Fibroblast of peridontal ligament (primary cell): Measurements from ENCODE around the gene USP24.
"Not testable (repeated sequence)": the region's sequence is repeated elsewhere in the genome, so short reads cannot be mapped to it uniquely, and the experiment has no call there.

Source experiments
- DNase-seq: peaks from one replicate; pipeline ENCODE4 v3.0.0-alpha.2; 2010; ENCODE audit errors: extremely low read depth

USP24 gene

DNA sequence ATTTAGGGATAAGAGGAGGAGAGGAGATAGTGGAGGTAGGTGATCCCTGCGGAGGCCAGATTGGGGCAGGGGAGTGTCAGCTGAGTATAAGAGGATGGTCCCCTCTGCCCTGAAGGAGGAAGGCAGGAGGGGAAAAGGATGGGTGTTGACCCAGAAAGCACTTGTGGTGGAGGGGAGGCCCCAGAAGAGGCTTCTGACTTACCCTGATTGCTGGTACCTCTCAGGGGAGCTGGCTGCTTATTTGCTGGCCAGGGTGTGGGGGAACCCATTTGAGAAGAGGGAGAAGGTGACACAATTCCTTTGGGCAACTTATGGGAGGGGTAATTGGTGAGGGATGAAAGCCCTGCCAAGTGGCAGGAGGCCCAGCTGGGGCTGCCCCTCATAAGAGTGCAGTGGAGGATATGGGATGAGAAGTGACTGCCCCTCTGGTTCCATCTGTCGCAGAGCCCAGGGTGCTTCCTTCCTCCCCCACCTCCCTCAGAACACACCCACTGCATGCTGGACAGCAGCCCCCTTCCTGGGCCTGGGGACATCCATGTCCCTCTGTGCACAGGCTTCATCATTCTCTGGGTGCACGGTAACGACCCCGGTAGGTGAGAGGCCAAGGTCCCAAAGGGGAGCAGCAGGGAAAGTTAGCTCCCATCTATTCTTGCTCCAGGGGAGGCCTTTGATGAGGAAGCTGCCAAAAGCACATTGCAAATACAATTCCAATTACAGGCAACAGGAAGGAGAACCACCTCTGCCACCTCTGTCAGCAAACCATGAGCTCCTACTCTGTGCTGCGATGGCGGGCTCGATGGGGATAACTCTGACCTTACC lies 177.2 kb downstream of the USP24 start:
- DNase-seq, result no peak

DNA sequence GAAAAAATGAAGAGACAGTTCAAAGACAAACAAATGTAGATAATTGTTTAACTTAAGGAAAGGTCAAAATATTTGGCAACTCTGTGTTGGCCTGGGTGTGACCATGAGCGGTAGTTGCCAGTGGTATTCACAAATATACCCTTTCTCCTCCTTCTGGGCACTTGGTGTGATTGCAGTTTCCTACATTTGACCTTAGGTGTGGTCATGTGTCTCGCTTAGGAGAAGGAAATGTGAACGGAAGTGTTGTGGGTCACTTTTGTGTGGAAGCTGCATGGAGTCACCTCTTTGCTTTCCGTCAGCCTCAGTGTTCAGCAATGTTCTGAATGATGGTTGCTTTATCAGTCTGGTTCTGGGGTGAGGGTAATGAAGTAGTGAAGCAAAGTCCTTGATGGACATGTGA lies 179.3 kb downstream of the USP24 start:
- DNase-seq, result no peak

DNA sequence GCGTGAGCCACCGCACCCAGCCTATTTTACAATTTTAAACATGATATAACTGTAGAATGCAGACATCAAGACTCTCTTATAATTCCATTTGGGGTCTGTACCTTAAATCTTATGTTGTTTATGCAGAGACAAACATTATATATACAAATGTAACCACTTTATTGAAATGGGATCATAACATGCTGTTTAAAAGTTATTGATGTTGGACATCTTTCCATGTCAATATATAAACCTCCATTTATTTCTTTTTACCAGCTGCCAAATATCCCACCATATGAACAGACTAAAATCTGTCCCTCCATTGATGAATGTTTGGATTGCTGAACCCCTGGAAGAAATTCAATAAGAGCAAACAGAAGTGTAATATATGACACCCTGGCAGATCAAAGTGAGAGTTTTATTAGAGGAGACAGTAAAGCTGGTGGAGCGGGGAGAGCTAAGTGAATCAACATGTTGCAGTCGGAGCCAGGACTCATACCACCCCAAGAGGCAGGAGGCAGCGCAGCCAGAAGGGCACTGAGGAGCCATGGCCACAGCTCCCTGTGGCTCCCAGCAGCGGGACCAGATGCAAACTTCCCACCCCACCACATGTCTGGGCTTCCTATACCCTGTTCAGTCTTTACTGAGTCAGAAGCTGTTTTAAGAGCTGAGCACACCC lies 180.6 kb downstream of the USP24 start:
- DNase-seq, result no peak

DNA sequence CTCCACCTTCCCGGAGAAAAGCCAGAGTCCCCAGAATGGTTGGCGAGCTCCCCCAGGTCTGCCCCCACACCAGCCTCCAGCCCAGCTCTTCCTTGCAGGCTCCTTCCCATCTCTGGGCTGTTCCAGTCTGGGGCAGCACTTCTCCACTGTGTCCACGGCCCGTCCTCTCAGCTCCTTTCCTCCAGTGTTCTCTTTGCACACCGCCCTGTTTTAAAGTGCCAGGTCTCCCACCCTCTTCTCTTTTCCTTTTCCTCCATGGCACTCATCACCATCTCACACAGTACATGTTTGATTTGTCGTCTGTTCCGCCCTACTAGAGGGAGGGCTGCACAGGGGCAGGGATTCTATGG lies 181.9 kb downstream of the USP24 start:
- DNase-seq, result no peak

DNA sequence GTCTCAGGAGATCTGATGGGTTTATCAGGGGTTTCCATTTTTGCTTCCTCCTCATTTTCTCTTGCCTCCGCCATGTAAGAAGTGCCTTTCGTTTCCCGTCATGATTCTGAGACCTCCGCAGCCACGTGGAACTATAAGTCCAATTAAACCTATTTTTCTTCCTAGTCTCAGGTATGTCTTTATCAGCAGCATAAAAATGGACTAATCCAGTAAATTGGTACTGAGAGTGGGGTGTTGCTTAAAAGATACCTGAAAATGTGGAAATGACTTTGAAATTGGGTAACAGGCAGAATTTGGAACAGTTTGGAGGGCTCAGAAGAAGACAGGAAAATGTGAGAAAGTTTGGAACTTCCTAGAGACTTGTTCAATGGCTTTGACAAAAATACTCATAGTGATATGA lies 184.1 kb downstream of the USP24 start:
- DNase-seq, result not testable (repeated sequence)

DNA sequence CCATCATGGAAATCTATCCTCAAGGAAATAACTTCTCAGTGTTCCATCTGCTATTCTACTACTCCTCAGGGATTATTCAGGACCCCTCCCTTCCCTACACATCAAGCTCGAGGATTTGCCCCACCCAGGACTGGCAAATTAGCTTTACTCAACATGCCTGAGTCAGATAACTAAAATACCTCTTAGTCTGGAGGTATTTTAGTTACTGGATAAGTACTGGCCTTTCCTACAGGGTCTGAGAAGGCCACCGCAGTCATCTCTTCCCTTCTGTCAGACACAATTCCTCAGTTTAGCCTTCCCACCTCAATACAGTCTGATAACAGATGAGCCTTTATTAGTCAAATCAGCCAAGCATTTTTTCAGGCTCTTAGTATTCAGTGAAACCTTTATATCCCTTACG lies 188.5 kb downstream of the USP24 start:
- not testable (repeated sequence) for DNase-seq

DNA sequence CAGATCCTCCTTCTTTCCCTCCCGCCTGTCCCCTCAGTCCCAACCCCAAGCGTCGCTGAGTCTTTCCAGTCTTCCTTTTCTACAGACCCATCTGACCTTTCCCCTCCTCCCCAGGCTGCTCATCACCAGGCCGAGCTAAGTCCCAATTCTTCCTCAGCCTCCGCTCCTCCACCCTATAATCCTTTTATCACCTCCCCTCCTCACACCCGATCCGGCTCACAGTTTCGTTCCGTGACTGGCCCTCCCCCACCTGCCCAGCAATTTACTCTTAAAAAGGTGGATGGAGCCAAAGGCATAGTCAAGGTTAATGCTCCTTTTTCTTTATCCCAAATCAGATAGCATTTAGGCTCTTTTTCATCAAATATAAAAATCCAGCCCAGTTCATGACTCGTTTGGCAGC lies 191.0 kb downstream of the USP24 start:
- not testable (repeated sequence) for DNase-seq

DNA sequence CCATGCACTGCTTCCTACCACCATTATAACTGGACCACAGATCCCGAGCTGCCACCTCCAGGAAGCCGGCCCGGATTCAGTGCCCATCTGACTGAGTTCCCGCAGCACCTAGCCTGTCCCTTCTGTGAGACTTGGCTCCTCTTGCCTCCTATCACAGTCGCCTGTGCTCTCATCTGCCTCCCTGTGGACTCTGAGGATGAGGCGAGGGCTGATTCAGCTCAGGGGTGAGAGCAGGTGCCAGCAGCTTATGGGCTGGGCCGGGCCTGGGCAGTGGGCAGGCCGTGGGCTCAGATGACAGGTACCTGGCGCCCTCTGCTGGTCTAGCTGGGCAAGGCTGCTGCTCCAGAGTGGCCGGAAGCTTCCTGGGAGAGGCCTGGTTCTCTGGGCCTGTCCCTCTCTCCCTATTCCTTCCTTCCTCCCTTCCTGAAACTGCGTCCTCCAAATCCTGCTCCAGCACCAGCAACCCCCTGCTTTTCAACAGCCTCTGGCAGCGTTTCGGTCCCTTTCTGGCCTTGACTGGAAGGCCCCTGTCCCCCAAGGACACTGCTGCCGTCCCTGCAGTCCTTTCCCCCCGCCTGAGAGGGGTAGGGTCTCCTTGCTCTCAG lies 193.1 kb downstream of the USP24 start:
- peak; percentile 80 for DNase-seq

DNA sequence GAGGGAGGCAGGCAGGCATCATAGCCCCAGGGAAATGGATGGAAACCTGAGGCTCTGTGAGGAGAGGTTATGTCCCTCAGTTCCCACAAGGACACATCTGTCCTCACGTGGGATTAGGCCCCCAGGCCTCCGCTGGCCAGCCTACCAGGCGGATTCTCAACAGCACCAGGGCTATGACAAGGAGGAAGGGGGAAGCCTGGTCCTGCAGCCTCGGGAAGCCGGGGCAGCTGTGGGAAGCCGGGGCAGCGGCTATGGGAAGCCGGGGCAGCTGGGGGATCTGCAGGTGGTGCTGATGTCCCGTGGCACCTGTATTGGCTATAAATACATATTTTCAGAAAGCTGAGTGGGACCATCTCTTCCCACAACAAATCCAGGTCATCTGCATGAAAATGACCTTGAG lies 196.8 kb downstream of the USP24 start:
- DNase-seq, result no peak
